ENCODE results near the gene OTOP1.
"Not testable (repeated sequence)": the region's sequence is repeated elsewhere in the genome, so short reads cannot be mapped to it uniquely, and the experiment has no call there.

- not testable (repeated sequence) for TF ChIP-seq POLR2A, CTCF, EP300 (IDR thresholded peaks at IDR 0.05)
Observed at GRCh38 chr4:4160956-4161665, 65.6 kb downstream of the OTOP1 start.

Measured in sigmoid colon (tissue), 4 donors.